HG03139 (cell line): ENCODE data around the gene UPK1A.
A peak's percentile ranks its signal among the peaks of the same experiment; 100 is the strongest.

Source experiments
- ATAC-seq: cut with Tn5 transposase; IDR thresholded peaks from one replicate; pipeline ENCODE4 v1.9.1; 2021; ENCODE audit not compliant: unreplicated experiment

Gene UPK1A

DNA sequence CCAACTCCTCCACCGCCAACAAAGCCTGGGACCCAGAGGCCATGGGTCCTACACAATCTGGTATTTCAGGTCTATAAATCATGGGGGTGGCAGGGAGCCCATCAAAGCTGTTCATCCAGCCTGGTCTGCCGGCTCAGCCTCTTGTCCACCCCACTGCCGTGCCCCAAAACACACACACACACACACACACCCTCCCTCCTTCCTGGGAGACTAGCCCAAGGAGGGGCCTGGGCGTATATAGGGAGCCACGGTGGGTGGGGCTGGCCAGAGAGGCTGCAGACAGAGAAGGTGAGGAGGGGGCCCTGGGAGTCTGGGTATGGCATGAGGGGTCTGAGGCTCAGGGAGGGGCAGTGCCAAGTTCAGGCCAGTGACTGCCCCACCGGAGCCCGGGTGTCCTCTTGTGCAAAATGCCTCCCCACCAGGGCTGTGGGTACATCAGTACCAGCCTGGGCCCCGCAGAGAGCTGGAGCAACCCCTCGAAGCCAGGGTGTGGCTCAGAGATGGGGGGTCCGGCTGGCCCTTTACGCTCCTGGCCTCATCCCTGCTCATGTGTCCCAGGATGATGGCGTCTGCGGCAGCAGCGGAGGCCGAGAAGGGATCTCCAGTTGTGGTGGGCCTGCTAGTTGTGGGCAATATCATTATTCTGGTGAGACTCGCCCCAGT lies at the start of gene UPK1A:
Gene UPK1A (plus strand): TSS at position 267 of the 663 bp plus-strand sequence. CDS start 296 bp downstream, at position 563.
- no peak for ATAC-seq

GRCh38 chr19:35618857-35619256 lies 47.5 kb upstream of the UPK1A start:
- no peak for ATAC-seq

- no peak for ATAC-seq
Measured at GRCh38 chr19:35619290-35619923, 46.9 kb upstream of the UPK1A start.

DNA sequence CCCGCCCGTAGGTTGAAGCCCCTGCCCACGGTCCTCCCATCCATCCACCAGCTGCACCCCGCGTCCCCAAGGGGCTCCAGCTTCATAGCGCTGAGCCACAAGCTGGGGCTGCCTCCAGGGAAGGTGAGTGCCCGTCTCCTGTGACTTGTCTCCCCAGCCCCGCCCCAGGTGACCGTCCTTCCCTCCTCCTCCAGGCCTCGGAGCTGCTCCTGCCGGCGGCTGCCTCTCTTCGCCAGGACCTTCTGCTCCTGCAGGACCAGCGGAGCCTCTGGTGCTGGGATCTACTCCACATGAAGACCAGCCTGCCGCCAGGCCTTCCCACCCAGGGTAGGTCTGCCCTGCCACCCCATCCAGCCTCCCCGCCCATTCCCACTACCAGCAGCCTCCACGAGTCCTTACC lies 46.3 kb upstream of the UPK1A start:
- ATAC-seq, result no peak

GRCh38 chr19:35621708-35622107 lies 44.6 kb upstream of the UPK1A start:
- ATAC-seq, result no peak

DNA sequence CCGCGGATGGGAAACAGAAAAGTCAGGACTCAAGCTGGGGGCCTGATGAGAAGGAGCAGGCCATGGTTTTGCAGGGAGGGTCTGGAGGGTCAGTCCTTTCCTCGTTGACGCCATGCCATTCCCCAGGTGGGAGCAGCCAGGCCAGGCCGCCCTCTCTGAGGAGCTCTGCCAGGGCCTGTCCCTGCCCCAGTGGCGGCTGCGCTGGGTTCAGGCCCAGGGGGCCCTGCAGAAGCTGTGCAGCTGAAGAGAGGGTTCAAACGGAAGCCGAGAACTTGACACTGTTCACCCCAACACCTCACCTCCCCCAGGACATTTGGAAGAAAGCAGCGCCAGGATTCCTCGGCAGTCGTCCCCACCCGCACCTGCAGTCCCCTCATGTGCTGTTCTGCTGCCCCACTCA lies 43.6 kb upstream of the UPK1A start:
- ATAC-seq, result no peak

DNA sequence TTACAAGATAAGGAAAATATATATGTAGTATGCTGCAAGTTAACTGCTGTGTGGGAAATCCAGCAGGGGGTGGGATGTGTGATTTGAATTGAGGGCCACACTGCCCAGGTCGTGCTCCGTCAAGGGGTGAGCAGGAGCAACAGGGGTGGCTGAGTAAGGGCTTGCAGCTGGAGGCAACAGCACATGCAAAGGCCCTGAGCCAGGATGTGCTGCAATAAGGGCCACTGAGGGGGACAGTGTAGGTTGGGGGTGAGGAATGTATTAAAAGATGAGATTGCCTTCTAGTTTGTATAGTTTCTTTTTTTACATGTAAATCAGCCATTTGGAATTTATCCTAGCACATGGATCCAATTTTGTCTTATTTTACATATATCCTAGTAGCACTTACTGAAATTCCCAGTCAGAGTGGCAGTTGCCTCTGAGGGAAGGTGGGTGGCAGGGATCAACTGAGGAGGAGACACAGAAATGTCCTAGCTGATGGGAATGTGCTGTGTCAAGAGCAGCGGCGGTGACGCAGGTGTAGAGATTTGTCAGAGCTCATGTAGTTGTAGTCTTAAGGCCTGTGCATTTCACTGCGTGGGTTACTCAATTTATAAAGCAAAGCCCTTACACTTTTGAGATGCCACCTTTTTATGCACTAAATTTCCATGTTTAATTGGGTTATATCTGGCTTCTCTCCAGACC lies 42.8 kb upstream of the UPK1A start:
- ATAC-seq, result no peak

GRCh38 chr19:35628264-35628564 lies 38.1 kb upstream of the UPK1A start:
- ATAC-seq, result no peak

DNA sequence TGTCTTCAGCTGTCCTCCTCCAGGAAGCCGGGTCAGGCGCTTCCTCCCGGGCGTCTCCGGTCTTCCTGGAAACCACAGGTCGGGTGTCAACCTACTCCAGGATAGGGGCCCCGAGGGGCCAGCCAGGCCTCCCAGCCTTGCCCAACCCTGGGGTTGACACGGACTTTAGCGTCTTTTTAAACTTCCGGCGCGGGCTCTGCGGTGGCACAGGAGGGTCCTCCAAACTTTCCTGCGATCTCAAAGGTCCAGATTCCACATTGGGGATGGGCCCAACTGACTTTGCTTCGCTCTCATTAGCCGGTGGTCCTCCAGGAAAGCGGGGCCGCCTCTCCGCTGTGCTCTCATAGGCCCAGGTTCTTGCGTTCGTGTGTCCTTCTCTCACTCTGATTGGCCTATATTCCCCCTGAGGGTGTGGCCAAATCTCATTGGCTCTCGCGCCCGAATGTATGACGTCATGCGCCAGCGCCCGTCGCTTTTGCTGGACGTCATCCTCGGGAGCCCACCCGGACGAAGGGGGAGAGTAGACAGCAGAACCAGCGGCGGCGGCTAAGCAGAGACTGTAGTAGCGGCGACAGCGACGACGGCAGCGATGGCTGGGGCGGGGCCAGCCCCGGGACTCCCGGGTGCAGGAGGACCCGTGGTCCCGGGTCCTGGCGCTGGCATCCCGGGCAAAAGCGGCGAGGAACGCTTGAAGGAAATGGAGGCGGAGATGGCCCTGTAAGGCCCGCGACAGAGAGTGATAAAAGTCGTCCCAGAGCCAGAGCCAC lies 37.6 kb upstream of the UPK1A start, which contains the start of gene RBM42:
Gene RBM42 (plus strand): TSS at position 472 of the 767 bp plus-strand sequence. CDS start 118 bp downstream, at position 590.
- peak; percentile 93 for ATAC-seq

DNA sequence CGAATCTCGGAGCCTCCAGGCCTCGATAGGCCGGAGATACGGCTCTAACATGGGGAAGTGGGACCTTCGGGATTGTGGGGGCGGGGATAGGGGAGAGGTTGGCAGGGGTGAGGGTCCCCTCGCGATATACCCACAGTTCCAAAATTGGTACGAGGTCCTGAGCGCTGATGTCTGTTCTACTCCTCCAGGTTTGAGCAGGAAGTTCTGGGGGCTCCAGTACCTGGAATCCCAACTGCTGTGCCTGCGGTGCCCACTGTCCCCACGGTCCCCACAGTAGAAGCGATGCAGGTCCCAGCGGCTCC lies 37.0 kb upstream of the UPK1A start:
- no peak for ATAC-seq

DNA sequence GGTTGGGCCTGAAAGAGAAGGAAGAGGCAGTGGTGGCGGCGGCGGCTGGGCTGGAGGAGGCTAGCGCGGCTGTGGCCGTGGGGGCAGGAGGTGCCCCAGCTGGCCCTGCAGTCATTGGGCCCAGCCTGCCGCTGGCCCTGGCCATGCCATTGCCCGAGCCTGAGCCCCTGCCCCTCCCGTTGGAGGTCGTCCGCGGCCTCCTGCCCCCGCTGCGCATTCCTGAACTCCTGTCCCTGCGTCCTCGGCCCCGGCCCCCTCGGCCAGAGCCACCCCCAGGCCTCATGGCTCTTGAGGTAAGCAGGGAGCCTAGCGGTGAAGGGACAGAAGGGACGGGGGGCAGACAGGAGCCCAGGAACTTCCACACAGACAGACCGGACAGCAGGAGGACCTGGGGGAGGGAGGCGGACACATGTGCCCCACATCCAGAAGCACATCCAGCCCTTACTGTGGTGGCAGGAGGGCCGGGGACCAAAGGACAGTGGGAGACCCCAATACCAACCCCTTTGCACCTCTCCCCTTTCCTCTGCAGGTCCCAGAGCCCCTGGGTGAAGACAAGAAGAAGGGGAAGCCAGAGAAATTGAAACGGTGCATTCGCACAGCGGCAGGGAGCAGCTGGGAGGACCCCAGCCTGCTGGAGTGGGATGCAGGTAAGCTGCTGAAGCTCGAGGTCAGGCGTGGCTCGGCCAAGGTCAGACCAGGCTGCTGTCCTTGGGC lies 32.4 kb upstream of the UPK1A start:
- ATAC-seq, result no peak

DNA sequence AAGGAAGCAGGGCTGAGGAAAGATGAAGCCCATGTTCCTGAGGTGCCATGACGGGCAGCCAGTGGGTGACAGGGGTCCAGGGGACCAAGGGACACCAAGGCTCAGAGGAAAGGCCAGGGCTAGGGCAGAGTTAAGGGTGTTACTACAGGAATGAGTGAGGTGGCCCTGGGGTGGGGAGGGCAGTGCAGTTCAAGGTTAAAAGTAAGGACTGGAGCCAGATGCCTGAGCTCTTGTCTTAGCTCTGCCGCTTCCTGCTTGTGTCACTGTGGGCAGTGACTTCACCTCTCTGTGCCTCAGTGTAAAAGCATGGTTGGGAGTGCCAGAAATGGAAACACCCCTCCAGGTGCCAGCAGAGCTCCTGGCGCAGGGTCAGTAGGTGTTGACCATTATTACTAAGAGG lies 29.7 kb upstream of the UPK1A start:
- ATAC-seq, result no peak

GRCh38 chr19:35637165-35637564 lies 29.2 kb upstream of the UPK1A start:
- ATAC-seq, result no peak

DNA sequence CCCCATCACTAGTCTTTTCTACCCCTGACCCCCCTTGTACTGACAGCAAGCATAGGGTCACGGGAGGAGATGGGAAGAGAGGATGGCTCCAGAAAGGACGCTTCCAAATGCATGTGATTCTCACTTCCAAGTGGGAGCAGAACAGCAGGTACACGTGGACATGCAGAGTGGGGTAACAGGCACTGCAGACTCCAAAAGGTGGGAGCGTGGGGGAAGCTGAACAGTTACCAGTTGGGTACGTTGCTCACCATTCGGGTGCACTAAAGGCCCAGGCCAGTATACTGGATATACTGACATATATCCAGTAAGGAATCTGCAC lies 27.0 kb upstream of the UPK1A start:
- no peak for ATAC-seq

GRCh38 chr19:35639863-35640262 lies 26.5 kb upstream of the UPK1A start:
- no peak for ATAC-seq

GRCh38 chr19:35641515-35642151 lies 24.7 kb upstream of the UPK1A start, which contains the start of gene ETV2:
Gene ETV2 (plus strand): TSS chr19:35641745. CDS start chr19:35642461, 716 bp downstream.
- ATAC-seq, result no peak

DNA sequence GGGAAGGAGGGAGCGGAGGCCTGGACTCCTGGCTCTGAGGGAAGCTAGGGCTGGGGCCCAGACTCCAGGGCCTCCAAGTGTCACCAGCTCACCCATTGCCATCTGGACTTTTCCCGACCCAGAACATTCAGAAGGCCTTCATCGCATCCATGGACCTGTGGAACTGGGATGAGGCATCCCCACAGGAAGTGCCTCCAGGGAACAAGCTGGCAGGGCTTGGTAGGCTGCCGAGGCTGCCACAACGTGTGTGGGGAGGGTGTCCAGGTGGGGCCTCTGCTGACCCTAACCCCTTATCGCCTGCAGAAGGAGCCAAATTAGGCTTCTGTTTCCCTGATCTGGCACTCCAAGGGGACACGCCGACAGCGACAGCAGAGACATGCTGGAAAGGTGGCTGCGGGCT lies 24.0 kb upstream of the UPK1A start:
- no peak for ATAC-seq

- ATAC-seq, result no peak
Measured at GRCh38 chr19:35642798-35643254, 23.5 kb upstream of the UPK1A start.

DNA sequence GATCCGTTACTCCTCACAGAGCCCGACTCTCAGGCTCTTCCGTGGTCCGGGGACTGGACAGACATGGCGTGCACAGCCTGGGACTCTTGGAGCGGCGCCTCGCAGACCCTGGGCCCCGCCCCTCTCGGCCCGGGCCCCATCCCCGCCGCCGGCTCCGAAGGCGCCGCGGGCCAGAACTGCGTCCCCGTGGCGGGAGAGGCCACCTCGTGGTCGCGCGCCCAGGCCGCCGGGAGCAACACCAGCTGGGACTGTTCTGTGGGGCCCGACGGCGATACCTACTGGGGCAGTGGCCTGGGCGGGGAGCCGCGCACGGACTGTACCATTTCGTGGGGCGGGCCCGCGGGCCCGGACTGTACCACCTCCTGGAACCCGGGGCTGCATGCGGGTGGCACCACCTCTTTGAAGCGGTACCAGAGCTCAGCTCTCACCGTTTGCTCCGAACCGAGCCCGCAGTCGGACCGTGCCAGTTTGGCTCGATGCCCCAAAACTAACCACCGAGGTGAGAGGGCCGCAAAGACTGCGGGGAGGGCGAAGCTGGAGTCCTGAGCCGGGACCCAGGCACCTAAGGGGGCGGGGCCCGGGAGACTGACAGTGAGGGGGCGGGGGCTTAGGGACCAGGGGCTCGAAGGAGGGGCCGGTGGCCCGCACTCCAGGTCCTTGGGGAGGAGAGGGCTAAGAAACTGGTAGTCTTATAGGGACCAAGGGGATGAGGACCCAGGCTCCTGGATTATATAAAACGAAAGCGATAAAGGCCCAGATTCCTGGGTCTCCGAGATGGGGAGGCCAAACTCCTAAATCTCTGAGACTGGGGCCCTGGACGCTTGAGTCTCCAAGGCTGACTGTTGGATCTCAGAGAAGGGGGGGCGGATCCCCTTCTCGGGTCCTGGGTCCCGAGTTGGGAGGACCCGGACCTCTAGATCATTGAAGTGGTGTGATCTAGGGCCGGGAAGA lies 22.8 kb upstream of the UPK1A start:
- peak; percentile 0 for ATAC-seq
